ENCODE measurements around the gene NPAS4. TPM values are rescaled to one million over a fixed set of nuclear protein-coding genes. Genes with fewer than 3 reads are reported as not detected.

NPAS4 gene
- total RNA-seq, 1 donor from 2014 or later = 0.78 TPM

DNA sequence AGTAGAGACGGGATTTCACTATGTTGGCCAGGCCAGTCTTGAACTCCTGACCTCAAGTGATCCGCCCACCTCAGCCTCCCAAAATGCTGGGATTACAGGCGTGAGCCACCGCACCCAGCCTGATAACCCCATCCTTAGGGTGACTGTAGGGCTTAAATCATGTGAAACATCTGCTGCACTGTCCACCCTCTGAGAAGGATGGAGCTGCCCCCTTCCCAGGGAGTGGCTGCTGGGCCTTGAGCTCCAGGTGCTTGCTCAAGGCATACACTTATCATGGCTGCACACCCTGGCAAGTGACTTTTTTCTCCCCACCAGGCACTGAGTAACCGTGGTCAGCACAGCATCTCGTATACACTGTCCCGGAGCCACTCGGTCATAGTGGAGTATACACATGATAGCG, 51.2 kb downstream of the NPAS4 start:
- Mint-ChIP-seq H3K9me3 (ENCODE audit: unreplicated experiment) (peaks cover 7% of the 10 kb centered on the region), H3K27me3 (ENCODE audit: unreplicated experiment) (peaks cover 12% of the 10 kb centered on the region), H3K36me3 (ENCODE audit: unreplicated experiment) (no peaks in the 10 kb centered on the region), H3K4me3 (ENCODE audit: unreplicated experiment) (no peak overlapping the region), H3K4me1 (ENCODE audit: low read depth, unreplicated experiment) (peaks cover 18% of the 10 kb centered on the region), H3K27ac (ENCODE audit: unreplicated experiment) (no peak overlapping the region)
- no peak for TF ChIP-seq CTCF (IDR thresholded peaks at IDR 0.05; ENCODE audit: partially characterized antibody, unreplicated experiment)
- no peak for DNase-seq

GRCh38 chr11:66473167-66473566, 52.3 kb downstream of the NPAS4 start:
- Mint-ChIP-seq H3K4me1 (ENCODE audit: low read depth, unreplicated experiment) (peaks cover 18% of the 10 kb centered on the region), H3K36me3 (ENCODE audit: unreplicated experiment) (no peaks in the 10 kb centered on the region), H3K27ac (ENCODE audit: unreplicated experiment) (no peak overlapping the region), H3K4me3 (ENCODE audit: unreplicated experiment) (no peak overlapping the region), H3K27me3 (ENCODE audit: unreplicated experiment) (peaks cover 12% of the 10 kb centered on the region), H3K9me3 (ENCODE audit: unreplicated experiment) (peaks cover 5% of the 10 kb centered on the region)
- no peak for TF ChIP-seq CTCF (IDR thresholded peaks at IDR 0.05; ENCODE audit: partially characterized antibody, unreplicated experiment)
- DNase-seq = no peak

GRCh38 chr11:66473608-66474515, 53.0 kb downstream of the NPAS4 start:
- Mint-ChIP-seq H3K4me1 (ENCODE audit: low read depth, unreplicated experiment) (peaks cover 17% of the 10 kb centered on the region), H3K27ac (ENCODE audit: unreplicated experiment) (peak overlapping the region; percentile 59), H3K9me3 (ENCODE audit: unreplicated experiment) (peaks cover 3% of the 10 kb centered on the region), H3K27me3 (ENCODE audit: unreplicated experiment) (peaks cover 14% of the 10 kb centered on the region), H3K36me3 (ENCODE audit: unreplicated experiment) (no peaks in the 10 kb centered on the region), H3K4me3 (ENCODE audit: unreplicated experiment) (no peak overlapping the region)
- no peak for DNase-seq
- TF ChIP-seq CTCF (IDR thresholded peaks at IDR 0.05; ENCODE audit: partially characterized antibody, unreplicated experiment) = no peak

DNA sequence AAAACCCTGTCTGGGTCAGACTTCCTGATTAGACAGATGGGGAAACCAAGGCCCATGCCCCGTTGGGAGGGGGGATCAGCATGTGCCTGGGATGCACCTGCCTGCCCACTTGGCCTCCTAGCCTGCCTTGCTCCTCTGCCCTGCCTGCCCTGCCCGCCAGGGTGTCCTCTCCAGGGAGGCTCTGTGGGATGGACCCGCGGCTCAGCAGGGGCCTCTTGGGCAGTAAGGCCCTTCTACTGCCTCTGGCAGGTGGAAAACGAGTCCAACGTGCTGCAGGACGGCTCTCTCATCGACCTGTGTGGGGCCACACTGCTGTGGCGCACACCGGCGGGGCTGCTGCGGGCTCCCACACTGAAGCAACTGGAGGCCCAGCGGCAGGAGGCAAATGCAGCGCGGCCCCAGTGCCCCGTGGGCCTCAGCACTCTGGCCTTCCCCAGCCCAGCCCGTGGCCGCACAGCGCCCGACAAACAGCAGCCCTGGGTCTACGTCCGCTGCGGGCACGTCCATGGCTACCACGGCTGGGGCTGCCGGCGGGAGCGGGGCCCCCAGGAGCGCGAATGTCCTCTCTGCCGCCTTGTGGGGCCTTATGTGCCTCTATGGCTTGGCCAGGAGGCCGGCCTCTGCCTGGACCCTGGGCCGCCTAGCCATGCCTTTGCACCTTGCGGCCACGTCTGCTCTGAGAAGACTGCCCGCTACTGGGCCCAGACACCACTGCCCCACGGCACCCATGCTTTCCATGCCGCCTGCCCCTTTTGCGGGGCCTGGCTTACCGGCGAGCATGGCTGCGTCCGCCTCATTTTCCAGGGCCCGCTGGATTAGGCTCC, 54.7 kb downstream of the NPAS4 start:
- H3K4me3 Mint-ChIP-seq (ENCODE audit: unreplicated experiment) = no peak overlapping the region
- H3K4me1 Mint-ChIP-seq (ENCODE audit: low read depth, unreplicated experiment) = peaks cover 10% of the 10 kb centered on the region
- TF ChIP-seq CTCF (IDR thresholded peaks at IDR 0.05; ENCODE audit: partially characterized antibody, unreplicated experiment) = no peak
- H3K27ac Mint-ChIP-seq (ENCODE audit: unreplicated experiment) = no peak overlapping the region
- H3K27me3 Mint-ChIP-seq (ENCODE audit: unreplicated experiment) = peaks cover 17% of the 10 kb centered on the region
- no peaks in the 10 kb centered on the region for H3K9me3 Mint-ChIP-seq (ENCODE audit: unreplicated experiment)
- no peaks in the 10 kb centered on the region for H3K36me3 Mint-ChIP-seq (ENCODE audit: unreplicated experiment)
- DNase-seq = no peak

Other genes starting within 250 kb of the NPAS4 start
- 127 TPM for gene KLC2, start 163.3 kb upstream of the NPAS4 start, total RNA-seq (ENCODE audit: unreplicated experiment)
- gene RAB1B, start 152.4 kb upstream of the NPAS4 start, total RNA-seq (ENCODE audit: unreplicated experiment) = 85.4 TPM
- gene CNIH2, start 142.9 kb upstream of the NPAS4 start, total RNA-seq (ENCODE audit: unreplicated experiment) = 61.3 TPM
- gene YIF1A, start 131.9 kb upstream of the NPAS4 start, total RNA-seq (ENCODE audit: unreplicated experiment) = 115 TPM
- gene TMEM151A, start 129.1 kb upstream of the NPAS4 start, total RNA-seq (ENCODE audit: unreplicated experiment) = 19.2 TPM
- gene CD248, start 104.0 kb upstream of the NPAS4 start, total RNA-seq (ENCODE audit: unreplicated experiment) = 11.4 TPM
- gene RIN1, start 84.6 kb upstream of the NPAS4 start, total RNA-seq (ENCODE audit: unreplicated experiment) = 1.9 TPM
- 44.0 TPM for gene BRMS1, start 75.9 kb upstream of the NPAS4 start, total RNA-seq (ENCODE audit: unreplicated experiment)
- 42.7 TPM for gene B4GAT1, start 73.4 kb upstream of the NPAS4 start, total RNA-seq (ENCODE audit: unreplicated experiment)
- gene SLC29A2, start 49.3 kb upstream of the NPAS4 start, total RNA-seq (ENCODE audit: unreplicated experiment) = 2.8 TPM
- 27.5 TPM for gene MRPL11, start 17.8 kb downstream of the NPAS4 start, total RNA-seq (ENCODE audit: unreplicated experiment)
- gene PELI3, start 45.9 kb downstream of the NPAS4 start, total RNA-seq (ENCODE audit: unreplicated experiment) = 7.7 TPM
- gene DPP3, start 59.4 kb downstream of the NPAS4 start, total RNA-seq (ENCODE audit: unreplicated experiment) = 72.0 TPM
- 37.3 TPM for gene BBS1, start 89.6 kb downstream of the NPAS4 start, total RNA-seq (ENCODE audit: unreplicated experiment)
- 11.5 TPM for gene ZDHHC24, start 125.0 kb downstream of the NPAS4 start, total RNA-seq (ENCODE audit: unreplicated experiment)
- 2.0 TPM for gene ACTN3, start 125.9 kb downstream of the NPAS4 start, total RNA-seq (ENCODE audit: unreplicated experiment)
- gene CTSF, start 147.6 kb downstream of the NPAS4 start, total RNA-seq (ENCODE audit: unreplicated experiment) = 31.1 TPM
- 0.51 TPM for gene CCDC87, start 172.0 kb downstream of the NPAS4 start, total RNA-seq (ENCODE audit: unreplicated experiment)
- gene CCS, start 172.2 kb downstream of the NPAS4 start, total RNA-seq (ENCODE audit: unreplicated experiment) = 65.1 TPM
- gene RBM14, start 195.6 kb downstream of the NPAS4 start, total RNA-seq (ENCODE audit: unreplicated experiment) = 89.2 TPM
- gene RBM4, start 217.7 kb downstream of the NPAS4 start, total RNA-seq (ENCODE audit: unreplicated experiment) = 244 TPM

Measured in glutamatergic neuron (in vitro differentiated cells).